ENCODE data around the gene RTF1.

DNA sequence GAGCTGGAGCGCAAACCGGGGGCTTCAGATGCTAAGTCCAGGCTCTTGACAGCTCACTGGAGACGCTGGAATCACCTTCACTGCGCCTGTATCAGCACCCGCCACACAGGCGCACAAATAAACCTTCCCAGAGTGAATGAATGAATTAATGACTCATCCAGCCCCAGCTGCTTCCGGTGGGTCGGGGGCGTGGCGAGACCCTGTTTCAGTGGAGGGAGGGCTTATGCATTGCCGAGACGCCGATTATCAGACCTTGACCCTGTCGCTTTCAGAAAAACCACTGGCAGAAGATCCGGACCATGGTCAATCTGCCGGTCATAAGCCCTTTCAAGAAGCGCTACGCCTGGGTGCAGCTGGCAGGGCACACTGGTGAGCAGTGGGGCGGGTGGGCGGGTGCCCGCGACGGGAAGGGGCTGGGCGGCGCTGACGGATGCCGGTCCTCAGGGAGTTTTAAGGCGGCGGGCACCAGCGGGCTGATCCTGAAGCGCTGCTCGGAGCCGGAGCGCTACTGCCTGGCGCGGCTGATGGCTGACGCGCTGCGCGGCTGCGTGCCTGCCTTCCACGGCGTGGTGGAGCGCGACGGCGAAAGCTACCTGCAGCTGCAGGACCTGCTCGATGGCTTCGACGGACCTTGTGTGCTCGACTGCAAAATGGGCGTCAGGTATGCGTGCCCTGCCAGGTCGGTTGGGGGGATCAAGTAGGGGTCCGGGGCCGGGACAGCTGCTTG is 84.5 kb downstream of the RTF1 start:
- TF ChIP-seq POLR2AphosphoS5 (IDR thresholded peaks at IDR 0.05; ENCODE audit: low read depth, low read length) = no peak
- TF ChIP-seq POLR2A (IDR thresholded peaks at IDR 0.05; ENCODE audit: low read depth, low read length) = no peak
- TF ChIP-seq TAF1 (IDR thresholded peaks at IDR 0.05; ENCODE audit: borderline replicate concordance, low read depth, low read length) = no peak

All from GM12892 (cell line).